Karpas-422 (cell line): ENCODE measurements around the gene FAM227B. TPM values are rescaled to one million over a fixed set of nuclear protein-coding genes. Genes with fewer than 3 reads are reported as not detected.
"Not testable (repeated sequence)": the region's sequence is repeated elsewhere in the genome, so short reads cannot be mapped to it uniquely, and the experiment has no call there.

Source experiments
- DNase-seq: peaks from one replicate; pipeline ENCODE4 v3.0.0-alpha.2; 2015
- H2AFZ ChIP-seq: fragments of 200-600 bp; sonication (generic); 2 replicates; pipeline ENCODE4 v1.6.1; 2014; ENCODE audit warnings: antibody characterized with exemption, low read length, mixed read lengths
- H3K27ac ChIP-seq: fragments of 200-600 bp; sonication (generic); 2 replicates; pipeline ENCODE4 v1.5.1; 2014; ENCODE audit warnings: mild to moderate bottlenecking, low read length, moderate library complexity
- H3K27me3 ChIP-seq: fragments of 200-600 bp; sonication (generic); 2 replicates; pipeline ENCODE4 v1.6.1; 2014; ENCODE audit warnings: low read length, mixed read lengths
- H3K36me3 ChIP-seq: fragments of 200-600 bp; sonication (generic); 2 replicates; pipeline ENCODE4 v1.6.1; 2014; ENCODE audit warnings: low read length, mixed read lengths; ENCODE audit not compliant: insufficient read depth
- H3K4me1 ChIP-seq: fragments of 200-600 bp; sonication (generic); 2 replicates; pipeline ENCODE4 v1.6.1; 2014; ENCODE audit warnings: mild to moderate bottlenecking, low read length, mixed read lengths
- H3K4me2 ChIP-seq: fragments of 200-600 bp; sonication (generic); 2 replicates; pipeline ENCODE4 v1.6.1; 2014; ENCODE audit warnings: low read length, low read depth, mild to moderate bottlenecking; ENCODE audit not compliant: poor library complexity, severe bottlenecking
- H3K4me3 ChIP-seq: fragments of 200-600 bp; sonication (generic); 2 replicates; pipeline ENCODE4 v1.5.1; 2014; ENCODE audit warnings: mild to moderate bottlenecking, antibody characterized with exemption, low read length, mixed read lengths
- H3K79me2 ChIP-seq: fragments of 200-600 bp; sonication (generic); 2 replicates; pipeline ENCODE4 v1.6.1; 2014; ENCODE audit warnings: mild to moderate bottlenecking, low read length, mixed read lengths
- H3K9ac ChIP-seq: fragments of 200-600 bp; sonication (generic); 2 replicates; pipeline ENCODE4 v1.6.0; 2014; ENCODE audit warnings: low read length
- H3K9me2 ChIP-seq: fragments of 200-600 bp; sonication (generic), shearing (Covaris generic); replicated peaks from 2 replicates; pipeline ENCODE4 v1.6.0; 2014; ENCODE audit warnings: mild to moderate bottlenecking, low read length, moderate library complexity; ENCODE audit not compliant: insufficient read depth
- H3K9me3 ChIP-seq: fragments of 300-700, 200-600 bp; sonication (generic); 2 replicates; pipeline ENCODE4 v1.6.1; 2014; ENCODE audit warnings: low read length, mixed read lengths
- H4K20me1 ChIP-seq: fragments of 200-600 bp; sonication (generic); 2 replicates; pipeline ENCODE4 v1.6.1; 2014; ENCODE audit warnings: mild to moderate bottlenecking, antibody characterized with exemption, low read length, low read depth; ENCODE audit not compliant: insufficient read depth
- total RNA-seq: library from RNA; depleted of rRNA; stranded (reverse); fragments of >200 nt; shearing (Covaris generic); gene quantifications from 2 replicates; pipeline ENCODE4 v1.2.3, GENCODE V29; 2014; ENCODE audit warnings: low replicate concordance

FAM227B gene
- total RNA-seq, 1 experiment from 2014 or later: 4.4 TPM

- Histone ChIP-seq H2AFZ (no peak overlapping the region), H3K9me3 (no peaks in the 10 kb centered on the region), H3K36me3 (no peaks in the 10 kb centered on the region), H3K4me3 (no peak overlapping the region), H3K9ac (no peak overlapping the region), H3K4me1 (no peaks in the 10 kb centered on the region), H3K27me3 (0 out of 2 replicates have a peak, but pooled peaks cover 2% of the 10 kb centered on the region), H3K9me2 (no peaks in the 10 kb centered on the region), H3K27ac (no peak overlapping the region), H3K79me2 (no peaks in the 10 kb centered on the region), H3K4me2 (no peak overlapping the region), H4K20me1 (no peaks in the 10 kb centered on the region)
- no peak for DNase-seq
Observed at GRCh38 chr15:49412797-49413196, 207.8 kb downstream of the FAM227B start.

GRCh38 chr15:49410641-49411040, 210.0 kb downstream of the FAM227B start:
- H3K4me1 ChIP-seq: no peaks in the 10 kb centered on the region
- H3K9me2 ChIP-seq: no peaks in the 10 kb centered on the region
- no peak overlapping the region for H3K27ac ChIP-seq
- no peaks in the 10 kb centered on the region for H4K20me1 ChIP-seq
- H3K27me3 ChIP-seq: 0 out of 2 replicates have a peak, but pooled peaks cover 2% of the 10 kb centered on the region
- no peak overlapping the region for H3K4me2 ChIP-seq
- H3K9ac ChIP-seq: no peak overlapping the region
- DNase-seq: no peak
- no peaks in the 10 kb centered on the region for H3K9me3 ChIP-seq
- H3K36me3 ChIP-seq: no peaks in the 10 kb centered on the region
- H3K4me3 ChIP-seq: no peak overlapping the region
- no peak overlapping the region for H2AFZ ChIP-seq
- no peaks in the 10 kb centered on the region for H3K79me2 ChIP-seq

DNA sequence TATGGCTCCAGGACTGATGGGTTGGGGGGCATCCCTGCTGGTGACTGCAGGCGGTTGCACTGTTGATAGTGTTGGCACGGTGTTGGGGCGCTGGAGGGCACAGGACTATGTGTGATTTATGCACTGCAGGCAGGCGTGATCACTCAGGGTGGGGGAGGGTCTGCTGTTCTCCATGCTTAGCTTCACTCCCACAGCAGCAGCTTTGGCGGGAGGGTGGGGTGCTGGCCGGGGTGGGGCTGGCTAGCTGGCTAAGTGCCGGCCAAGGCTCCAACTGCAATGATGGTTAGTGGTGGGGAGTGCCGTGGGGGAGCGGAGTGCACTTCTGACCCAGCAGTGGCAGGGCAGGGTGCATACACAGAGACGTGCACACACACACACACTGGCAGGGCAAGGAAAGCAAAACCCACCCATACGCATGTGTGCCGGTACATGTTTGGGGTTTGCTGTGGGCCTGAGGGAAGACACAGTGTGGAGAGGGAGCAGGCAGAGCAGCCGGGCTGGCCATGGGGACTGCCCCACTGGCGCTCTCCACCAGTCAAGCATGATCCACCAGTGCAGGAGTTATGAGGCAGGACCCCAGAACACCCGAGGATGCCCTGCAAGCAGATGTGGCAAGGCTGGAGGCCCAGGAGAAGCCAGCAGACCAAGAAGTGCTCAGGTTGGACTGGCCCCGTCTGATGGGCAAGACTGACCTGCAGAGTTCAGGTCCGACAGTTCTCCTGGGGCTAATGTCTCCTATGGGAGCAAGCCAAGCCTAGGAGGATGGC, 214.1 kb downstream of the FAM227B start:
- DNase-seq: no peak
- Histone ChIP-seq H3K9me3 (no peaks in the 10 kb centered on the region), H3K27me3 (no peaks in the 10 kb centered on the region), H3K36me3 (no peaks in the 10 kb centered on the region), H3K4me1 (no peaks in the 10 kb centered on the region), H4K20me1 (no peaks in the 10 kb centered on the region), H3K79me2 (no peaks in the 10 kb centered on the region), H3K4me3 (no peak overlapping the region), H3K4me2 (no peak overlapping the region), H3K9ac (no peak overlapping the region), H2AFZ (no peak overlapping the region), H3K27ac (no peak overlapping the region), H3K9me2 (no peaks in the 10 kb centered on the region)

DNA sequence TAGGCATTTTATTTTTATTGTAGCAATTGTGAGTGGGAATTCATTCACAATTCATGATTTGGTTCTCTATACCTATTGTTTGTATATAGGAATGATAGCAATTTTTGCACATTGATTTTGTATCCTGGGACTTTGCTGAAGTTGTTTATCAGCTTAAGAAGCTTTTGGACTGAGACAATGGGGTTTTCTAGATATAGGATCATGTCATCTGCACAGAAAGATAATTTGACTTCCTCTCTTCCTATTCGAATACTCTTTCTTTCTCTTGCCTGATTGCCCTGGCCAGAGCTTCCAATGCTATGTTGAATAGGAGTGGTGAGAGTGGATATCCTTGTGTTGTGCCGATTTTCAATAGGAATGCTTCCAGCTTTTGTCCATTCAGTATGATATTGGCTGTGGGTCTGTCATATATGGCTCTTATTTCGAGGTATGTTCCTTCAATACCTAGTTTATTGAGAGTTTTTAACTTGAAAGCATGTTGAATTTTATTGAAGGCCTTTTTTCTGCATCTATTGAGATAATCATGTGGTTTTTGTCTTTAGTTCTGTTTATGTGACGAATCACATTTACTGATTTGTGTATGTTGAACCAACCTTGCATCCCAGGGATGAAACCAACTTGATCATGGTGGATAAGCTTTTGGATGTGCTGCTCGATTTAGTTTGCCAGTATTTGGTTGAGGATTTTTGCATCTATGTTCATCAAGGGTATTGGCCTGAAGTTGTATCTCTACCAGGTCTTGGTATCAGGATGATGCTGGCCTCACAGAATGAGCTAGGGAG, 217.9 kb downstream of the FAM227B start:
- H3K4me1 ChIP-seq, H3K9me3 ChIP-seq, H3K27ac ChIP-seq, H3K9me2 ChIP-seq, H3K4me2 ChIP-seq, H3K79me2 ChIP-seq, H4K20me1 ChIP-seq, H3K36me3 ChIP-seq, H3K4me3 ChIP-seq, H2AFZ ChIP-seq, DNase-seq, H3K9ac ChIP-seq, H3K27me3 ChIP-seq: not testable (repeated sequence)

DNA sequence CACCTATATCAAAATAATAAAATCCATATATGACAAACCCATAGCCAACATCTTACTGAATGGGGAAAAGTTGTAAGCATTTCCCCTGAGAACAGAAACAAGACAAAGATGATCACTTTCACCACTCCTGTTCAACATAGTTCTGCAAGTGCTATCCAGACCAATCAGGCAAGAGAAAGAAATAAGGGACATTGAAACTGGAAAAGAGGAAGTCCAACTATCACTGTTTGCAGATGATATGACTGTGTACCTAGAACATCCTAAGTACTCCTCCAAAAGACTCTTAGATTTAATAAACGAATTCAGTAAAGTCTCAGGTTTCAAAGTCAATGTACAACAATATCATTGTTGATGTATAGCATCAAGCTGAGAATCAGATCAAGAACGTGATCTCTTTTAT, 233.1 kb downstream of the FAM227B start:
- DNase-seq: peak; percentile 47
- H3K4me2 ChIP-seq: no peak overlapping the region

GRCh38 chr15:49383266-49383665, 237.4 kb downstream of the FAM227B start:
- Histone ChIP-seq H3K36me3 (no peaks in the 10 kb centered on the region), H3K9me2 (no peaks in the 10 kb centered on the region), H3K27me3 (no peaks in the 10 kb centered on the region), H4K20me1 (no peaks in the 10 kb centered on the region), H2AFZ (no peak overlapping the region), H3K9ac (no peak overlapping the region), H3K27ac (no peak overlapping the region), H3K4me1 (no peaks in the 10 kb centered on the region), H3K79me2 (no peaks in the 10 kb centered on the region), H3K9me3 (no peaks in the 10 kb centered on the region), H3K4me2 (no peak overlapping the region), H3K4me3 (no peak overlapping the region)
- no peak for DNase-seq

More for the DNA sequence above, 233.1 kb downstream of the FAM227B start:
- H3K27ac ChIP-seq: no peak overlapping the region
- H3K9ac ChIP-seq: no peak overlapping the region
- H3K27me3 ChIP-seq: no peaks in the 10 kb centered on the region
- no peaks in the 10 kb centered on the region for H3K9me3 ChIP-seq
- no peak overlapping the region for H2AFZ ChIP-seq
- no peak overlapping the region for H3K4me3 ChIP-seq
- H3K36me3 ChIP-seq: no peaks in the 10 kb centered on the region
- no peaks in the 10 kb centered on the region for H3K79me2 ChIP-seq
- H3K4me1 ChIP-seq: no peaks in the 10 kb centered on the region
- H4K20me1 ChIP-seq: no peaks in the 10 kb centered on the region
- H3K9me2 ChIP-seq: no peaks in the 10 kb centered on the region

- Histone ChIP-seq H3K4me3 (no peak overlapping the region), H3K4me1 (no peaks in the 10 kb centered on the region), H3K9ac (no peak overlapping the region), H3K9me2 (no peaks in the 10 kb centered on the region), H3K27ac (no peak overlapping the region), H3K27me3 (no peaks in the 10 kb centered on the region), H3K36me3 (no peaks in the 10 kb centered on the region), H2AFZ (no peak overlapping the region), H3K79me2 (no peaks in the 10 kb centered on the region), H3K4me2 (no peak overlapping the region), H3K9me3 (no peaks in the 10 kb centered on the region), H4K20me1 (no peaks in the 10 kb centered on the region)
- DNase-seq: no peak
Observed at GRCh38 chr15:49382394-49382793, 238.2 kb downstream of the FAM227B start.

DNA sequence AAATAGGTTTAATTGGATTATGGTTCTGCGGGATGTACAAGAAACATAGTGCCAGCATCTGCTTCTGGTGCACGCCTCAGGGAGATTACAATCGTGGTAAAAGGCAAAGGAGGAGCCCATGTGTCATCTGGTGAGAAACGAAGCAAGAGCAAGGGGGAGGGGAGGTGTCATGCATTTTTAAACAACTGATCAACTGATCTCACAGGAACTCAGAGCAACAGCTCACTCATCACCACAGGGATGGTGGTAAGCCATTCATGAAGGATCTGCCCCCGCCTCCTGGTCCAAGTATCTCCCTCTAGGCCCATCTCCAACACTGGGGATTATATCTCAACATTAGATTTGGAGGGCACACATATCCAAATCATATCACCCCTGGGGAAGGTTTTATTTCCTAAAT, 239.7 kb downstream of the FAM227B start:
- H3K9ac ChIP-seq: no peak overlapping the region
- no peak overlapping the region for H2AFZ ChIP-seq
- H3K9me3 ChIP-seq: no peaks in the 10 kb centered on the region
- no peak overlapping the region for H3K27ac ChIP-seq
- H4K20me1 ChIP-seq: no peaks in the 10 kb centered on the region
- H3K79me2 ChIP-seq: no peaks in the 10 kb centered on the region
- H3K4me2 ChIP-seq: no peak overlapping the region
- H3K4me3 ChIP-seq: no peak overlapping the region
- no peaks in the 10 kb centered on the region for H3K9me2 ChIP-seq
- no peaks in the 10 kb centered on the region for H3K27me3 ChIP-seq
- no peak for DNase-seq
- no peaks in the 10 kb centered on the region for H3K4me1 ChIP-seq
- no peaks in the 10 kb centered on the region for H3K36me3 ChIP-seq
